Upper lobe of left lung (tissue), 4 donors: ENCODE data around the gene CACNA2D4.

Source experiments
- CTCF ChIP-seq, 6 experiments: fragments of 450-650 bp in 4 of 6; fragments of 200-600 bp in 2 of 6; sonication (generic) in 2 of 6; IDR thresholded peaks; one replicate each; pipeline ENCODE4 v1.5.1; 2016 to 2019; ENCODE audit warnings: antibody characterized with exemption in 6 of 6
- EP300 ChIP-seq, 4 donors: sonication (generic); formaldehyde crosslinking; IDR thresholded peaks; one replicate each; pipeline ENCODE4 v1.5.1; 2017; ENCODE audit warnings: antibody characterized with exemption in 4 of 4, control low read depth in 2 of 4
- POLR2A ChIP-seq, 4 donors: fragments of 450-650 bp; IDR thresholded peaks; one replicate each; pipeline ENCODE4 v1.5.1; 2016 to 2017; ENCODE audit warnings: antibody characterized with exemption in 4 of 4, mild to moderate bottlenecking in 2 of 4
- POLR2AphosphoS5 ChIP-seq, 2 donors: sonication (generic); formaldehyde crosslinking; IDR thresholded peaks; one replicate each; pipeline ENCODE4 v1.5.1; 2017; ENCODE audit warnings: antibody characterized with exemption in 2 of 2

GRCh38 chr12:1769809-1770494 is 148.5 kb downstream of the CACNA2D4 start:
- TF ChIP-seq CTCF (IDR thresholded peaks at IDR 0.05) (no peak), EP300 (IDR thresholded peaks at IDR 0.05) (no peak), POLR2A (IDR thresholded peaks at IDR 0.05) (no peak), POLR2AphosphoS5 (IDR thresholded peaks at IDR 0.05) (no peak)
